OCI-LY3 (cell line): Measurements from ENCODE around the gene CD83.

Experiments used
- H2AFZ ChIP-seq: fragments of 200-600, 300-600 bp; shearing (Covaris generic); 2 replicates; pipeline ENCODE4 v1.6.0; 2014; ENCODE audit warnings: antibody characterized with exemption, low read depth, low read length
- H3K27ac ChIP-seq: fragments of 200-600, 300-600 bp; sonication (generic); 2 replicates; pipeline ENCODE4 v1.5.1; 2014; ENCODE audit warnings: mild to moderate bottlenecking, low read length, moderate library complexity, mixed read lengths
- H3K27me3 ChIP-seq: fragments of 200-600, 300-600 bp; sonication (generic); 2 replicates; pipeline ENCODE4 v1.6.1; 2014; ENCODE audit warnings: low read depth, low read length, mixed read lengths
- H3K36me3 ChIP-seq: fragments of 200-600, 300-600 bp; sonication (generic); replicated peaks from 2 replicates; pipeline ENCODE3; 2014; ENCODE audit warnings: low read depth, low read length, mixed read lengths
- H3K4me1 ChIP-seq: fragments of 300-600, 200-600 bp; sonication (generic); 2 replicates; pipeline ENCODE4 v1.6.1; 2014; ENCODE audit warnings: low read length, mixed read lengths
- H3K4me2 ChIP-seq: fragments of 200-600, 300-600 bp; sonication (generic); 2 replicates; pipeline ENCODE4 v1.6.1; 2014; ENCODE audit warnings: low read length, mixed read lengths
- H3K4me3 ChIP-seq: fragments of 300-600, 200-600 bp; sonication (generic); 2 replicates; pipeline ENCODE4 v1.5.1; 2014; ENCODE audit warnings: antibody characterized with exemption, mild to moderate bottlenecking, low read length, moderate library complexity
- H3K79me2 ChIP-seq: fragments of 300-600, 200-600 bp; shearing (Covaris generic); 2 replicates; pipeline ENCODE4 v1.6.1; 2014; ENCODE audit warnings: mild to moderate bottlenecking, low read length, mixed read lengths
- H3K9ac ChIP-seq: fragments of 300-600, 200-600 bp; shearing (Covaris generic); 2 replicates; pipeline ENCODE4 v1.6.0; 2014; ENCODE audit warnings: mild to moderate bottlenecking, low read length, moderate library complexity
- H3K9me3 ChIP-seq: fragments of 200-600, 300-600 bp; shearing (Covaris generic); 2 replicates; pipeline ENCODE4 v1.6.1; 2014; ENCODE audit warnings: low read length, mixed read lengths; ENCODE audit not compliant: insufficient read depth
- H4K20me1 ChIP-seq: fragments of 200-600, 300-600 bp; sonication (generic); 2 replicates; pipeline ENCODE4 v1.6.1; 2016; ENCODE audit warnings: low read length, mixed read lengths; ENCODE audit not compliant: insufficient read depth
- EZH2phosphoT487 ChIP-seq: fragments of 200-600 bp; shearing (Covaris generic); IDR thresholded peaks from 2 replicates; pipeline ENCODE4 v1.6.1; 2018; ENCODE audit warnings: antibody characterized with exemption, mixed run types, low read depth
- TF ChIP-seq, protein P1 (sequence below): fragments of 200-600, 300-600 bp; sonication (generic); IDR thresholded peaks from 2 replicates; pipeline ENCODE4 v1.5.1; 2014; ENCODE audit warnings: antibody characterized with exemption, low read length, low read depth

CD83 gene

DNA sequence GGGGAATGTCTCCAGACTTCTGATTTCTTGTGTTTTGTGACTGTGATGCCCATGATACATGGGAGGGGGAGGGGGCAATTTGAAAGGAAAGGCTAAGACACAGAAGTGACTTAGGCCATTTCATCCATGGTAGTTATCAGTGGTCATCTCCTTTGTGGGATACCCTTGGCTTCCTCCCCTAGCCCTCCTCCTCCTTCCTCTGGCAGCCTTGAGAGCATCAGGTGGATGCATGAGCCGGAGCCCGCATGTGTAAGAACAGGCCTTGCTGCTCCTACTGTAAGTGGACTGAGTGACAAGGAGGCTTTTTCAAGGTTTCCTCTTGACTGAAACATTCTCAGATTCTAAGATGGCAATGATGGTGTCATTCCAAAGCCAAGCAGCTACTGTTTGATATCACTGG, 874 bp downstream of the CD83 start:
- Histone ChIP-seq H3K9me3 (no peaks in the 10 kb centered on the region), H3K4me1 (peaks cover 36% of the 10 kb centered on the region), H2AFZ (no peak overlapping the region), H4K20me1 (peaks cover 56% of the 10 kb centered on the region), H3K4me2 (peak overlapping the region; percentile 96), H3K27me3 (no peaks in the 10 kb centered on the region), H3K36me3 (peaks cover 54% of the 10 kb centered on the region), H3K4me3 (peak overlapping the region; percentile 100), H3K27ac (peak overlapping the region; percentile 93), H3K9ac (peak overlapping the region; percentile 99), H3K79me2 (peaks cover 63% of the 10 kb centered on the region)
- TF ChIP-seq, protein P1, sequence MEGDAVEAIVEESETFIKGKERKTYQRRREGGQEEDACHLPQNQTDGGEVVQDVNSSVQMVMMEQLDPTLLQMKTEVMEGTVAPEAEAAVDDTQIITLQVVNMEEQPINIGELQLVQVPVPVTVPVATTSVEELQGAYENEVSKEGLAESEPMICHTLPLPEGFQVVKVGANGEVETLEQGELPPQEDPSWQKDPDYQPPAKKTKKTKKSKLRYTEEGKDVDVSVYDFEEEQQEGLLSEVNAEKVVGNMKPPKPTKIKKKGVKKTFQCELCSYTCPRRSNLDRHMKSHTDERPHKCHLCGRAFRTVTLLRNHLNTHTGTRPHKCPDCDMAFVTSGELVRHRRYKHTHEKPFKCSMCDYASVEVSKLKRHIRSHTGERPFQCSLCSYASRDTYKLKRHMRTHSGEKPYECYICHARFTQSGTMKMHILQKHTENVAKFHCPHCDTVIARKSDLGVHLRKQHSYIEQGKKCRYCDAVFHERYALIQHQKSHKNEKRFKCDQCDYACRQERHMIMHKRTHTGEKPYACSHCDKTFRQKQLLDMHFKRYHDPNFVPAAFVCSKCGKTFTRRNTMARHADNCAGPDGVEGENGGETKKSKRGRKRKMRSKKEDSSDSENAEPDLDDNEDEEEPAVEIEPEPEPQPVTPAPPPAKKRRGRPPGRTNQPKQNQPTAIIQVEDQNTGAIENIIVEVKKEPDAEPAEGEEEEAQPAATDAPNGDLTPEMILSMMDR: no peak
- no peak for TF ChIP-seq EZH2phosphoT487

DNA sequence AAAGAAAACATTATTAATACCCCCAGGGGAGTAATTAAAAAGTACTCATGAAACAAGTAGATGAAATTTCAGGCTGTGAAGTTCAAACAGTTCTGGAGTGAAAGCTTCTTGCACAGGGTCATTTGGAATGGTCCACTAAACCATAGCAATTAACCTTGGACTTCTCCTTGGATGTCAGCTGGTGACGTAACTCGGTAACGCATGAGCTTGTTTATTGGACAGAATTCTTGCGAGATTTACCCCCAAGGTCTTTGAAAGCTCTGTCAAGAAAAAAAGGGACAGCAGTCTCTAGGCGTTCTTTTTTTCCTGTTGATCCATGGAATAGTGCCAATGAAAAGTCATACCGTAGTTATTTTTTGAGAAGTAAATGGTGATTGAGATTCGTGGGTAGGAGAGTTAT, 2.2 kb downstream of the CD83 start:
- no peak overlapping the region for H2AFZ ChIP-seq
- H3K79me2 ChIP-seq: peaks cover 77% of the 10 kb centered on the region
- peaks cover 69% of the 10 kb centered on the region for H4K20me1 ChIP-seq
- H3K27ac ChIP-seq: peak overlapping the region; percentile 93
- peak overlapping the region; percentile 96 for H3K4me2 ChIP-seq
- H3K9me3 ChIP-seq: no peaks in the 10 kb centered on the region
- peak overlapping the region; percentile 99 for H3K9ac ChIP-seq
- no peaks in the 10 kb centered on the region for H3K27me3 ChIP-seq
- H3K4me3 ChIP-seq: peak overlapping the region; percentile 100
- TF ChIP-seq EZH2phosphoT487: no peak
- TF ChIP-seq, protein P1: no peak
- peaks cover 68% of the 10 kb centered on the region for H3K36me3 ChIP-seq
- peaks cover 46% of the 10 kb centered on the region for H3K4me1 ChIP-seq

DNA sequence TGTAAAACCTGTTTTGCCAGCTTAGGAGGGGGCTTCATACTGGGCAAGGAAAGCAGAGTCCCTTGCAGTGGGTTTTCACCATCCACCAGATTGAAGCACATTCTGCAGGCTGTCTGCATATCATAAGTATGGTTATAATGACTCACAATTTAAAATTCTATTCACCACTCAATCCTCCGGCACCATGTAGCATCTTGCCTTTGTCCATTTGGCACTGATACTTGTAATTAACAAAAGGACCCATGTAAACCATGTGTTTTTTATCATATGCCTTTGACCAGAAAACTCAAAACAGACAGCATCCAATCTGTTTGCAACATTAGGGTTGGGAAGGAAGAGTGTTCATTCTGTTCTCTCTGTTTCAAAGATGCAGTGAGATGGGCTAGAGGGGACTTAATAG, 3.0 kb downstream of the CD83 start:
- Histone ChIP-seq H3K9me3 (no peaks in the 10 kb centered on the region), H4K20me1 (peaks cover 77% of the 10 kb centered on the region), H2AFZ (no peak overlapping the region), H3K4me2 (peak overlapping the region; percentile 96), H3K79me2 (peaks cover 84% of the 10 kb centered on the region), H3K4me1 (peaks cover 53% of the 10 kb centered on the region), H3K27ac (peak overlapping the region; percentile 93), H3K27me3 (no peaks in the 10 kb centered on the region), H3K9ac (peak overlapping the region; percentile 99), H3K4me3 (peak overlapping the region; percentile 100), H3K36me3 (peaks cover 75% of the 10 kb centered on the region)
- TF ChIP-seq EZH2phosphoT487: no peak
- TF ChIP-seq, protein P1: no peak

DNA sequence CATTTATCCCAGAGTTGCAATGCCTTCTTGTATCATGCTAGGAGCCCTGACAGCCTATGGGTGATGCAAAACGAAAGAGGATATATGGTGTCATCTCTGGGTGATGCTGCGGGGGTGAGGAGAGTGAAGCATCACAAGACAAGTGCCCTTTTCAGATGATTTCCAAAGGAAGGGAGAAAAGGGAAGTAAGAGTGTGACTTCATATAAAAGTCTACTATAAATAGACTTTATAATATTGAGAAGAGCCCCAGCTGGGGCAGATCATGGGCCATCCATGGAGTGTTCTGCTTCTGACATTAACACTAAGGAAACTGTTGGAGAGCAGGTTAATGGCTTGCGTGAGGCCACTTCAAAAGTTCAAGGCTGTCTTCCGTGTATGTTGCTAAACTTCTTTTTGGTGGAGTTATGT, 4.4 kb downstream of the CD83 start:
- H3K36me3 ChIP-seq: peaks cover 86% of the 10 kb centered on the region
- H3K27ac ChIP-seq: peak overlapping the region; percentile 93
- peak overlapping the region; percentile 96 for H3K4me2 ChIP-seq
- no peaks in the 10 kb centered on the region for H3K27me3 ChIP-seq
- TF ChIP-seq, protein P1: no peak
- no peak for TF ChIP-seq EZH2phosphoT487
- H3K4me3 ChIP-seq: peak overlapping the region; percentile 100
- H3K4me1 ChIP-seq: peaks cover 59% of the 10 kb centered on the region
- no peaks in the 10 kb centered on the region for H3K9me3 ChIP-seq
- peaks cover 98% of the 10 kb centered on the region for H3K79me2 ChIP-seq
- H2AFZ ChIP-seq: no peak overlapping the region
- H3K9ac ChIP-seq: peak overlapping the region; percentile 99
- H4K20me1 ChIP-seq: peaks cover 91% of the 10 kb centered on the region
